Middle frontal gyrus (tissue), 1 donor: Measurements from ENCODE around the gene MATN4.

Source experiments
- DNase-seq: peaks from one replicate; pipeline ENCODE4 v3.0.0-alpha.2; 2015; ENCODE audit warnings: low spot score; ENCODE audit errors: extremely low spot score

Gene MATN4

DNA sequence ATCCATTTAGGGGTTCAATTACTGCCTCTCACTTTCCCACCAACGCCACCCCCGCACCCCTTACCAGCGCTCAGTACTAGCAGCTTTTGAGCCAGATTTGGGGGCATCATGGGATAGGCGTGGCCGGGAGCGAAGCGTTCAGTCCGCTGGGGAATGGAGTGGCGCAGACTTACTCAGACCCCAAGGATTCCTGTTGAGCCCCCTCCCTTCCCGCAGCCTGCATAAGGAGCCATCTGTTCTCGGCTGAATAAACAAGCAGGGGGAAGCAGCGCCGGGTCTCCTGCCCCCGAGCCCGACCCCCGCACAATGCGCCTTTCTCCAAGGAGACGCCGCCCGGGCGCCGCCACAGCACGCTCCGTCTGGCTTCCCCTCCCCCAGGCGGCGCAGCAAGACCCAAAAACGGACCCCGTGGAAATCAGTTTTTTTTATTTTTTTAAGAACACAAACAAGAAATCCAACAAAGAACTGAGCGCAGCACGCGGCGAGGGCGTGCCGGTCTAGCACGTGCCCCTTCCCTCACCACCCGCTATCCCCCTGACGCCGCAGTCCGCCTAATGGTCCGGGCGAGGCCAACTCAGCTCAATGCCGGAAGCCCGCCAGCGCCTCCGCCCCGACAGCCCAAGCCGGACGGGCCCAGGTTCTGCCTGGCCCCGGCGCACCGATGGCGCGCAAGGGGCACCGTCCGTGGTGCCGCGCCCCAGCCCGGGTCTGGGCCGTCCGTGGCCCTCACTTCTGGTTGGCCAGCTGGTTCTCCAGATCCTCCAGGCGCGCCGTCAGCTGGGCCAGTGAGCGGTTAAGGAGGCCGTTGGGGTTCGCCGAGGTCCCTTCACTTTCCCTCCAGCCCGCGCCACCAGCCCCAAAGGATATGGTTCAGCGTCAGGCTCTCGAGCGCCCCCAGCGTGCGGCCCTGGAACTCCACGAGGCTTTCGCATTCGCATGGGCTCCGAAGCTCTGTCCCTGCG is 14.8 kb downstream of the MATN4 start:
- peak; percentile 57 for DNase-seq

DNA sequence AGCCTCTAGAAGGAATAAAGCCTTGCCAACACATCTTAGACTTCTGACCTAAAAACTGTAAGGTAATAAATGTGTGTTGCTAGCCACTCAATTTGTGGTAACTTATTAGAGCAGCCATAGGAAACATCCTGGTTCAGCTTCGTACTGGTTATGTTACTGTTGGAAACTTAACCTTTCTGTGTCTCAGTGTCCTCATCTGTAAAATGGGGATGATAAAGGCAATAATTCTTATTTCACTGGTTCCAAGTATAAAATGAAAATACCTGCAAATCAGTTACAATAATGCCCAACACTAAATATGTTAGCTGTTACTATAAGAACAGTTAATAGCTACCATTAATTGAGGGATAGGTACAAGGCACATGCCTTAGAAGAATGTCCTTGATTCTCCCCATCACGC is 15.8 kb downstream of the MATN4 start:
- DNase-seq = no peak

- no peak for DNase-seq
Measured at GRCh38 chr20:45291526-45291925, 16.6 kb downstream of the MATN4 start.

GRCh38 chr20:45290677-45291355 is 17.3 kb downstream of the MATN4 start:
- DNase-seq = peak; percentile 74

- DNase-seq = no peak
Measured at GRCh38 chr20:45289942-45290676, 18.0 kb downstream of the MATN4 start.

DNA sequence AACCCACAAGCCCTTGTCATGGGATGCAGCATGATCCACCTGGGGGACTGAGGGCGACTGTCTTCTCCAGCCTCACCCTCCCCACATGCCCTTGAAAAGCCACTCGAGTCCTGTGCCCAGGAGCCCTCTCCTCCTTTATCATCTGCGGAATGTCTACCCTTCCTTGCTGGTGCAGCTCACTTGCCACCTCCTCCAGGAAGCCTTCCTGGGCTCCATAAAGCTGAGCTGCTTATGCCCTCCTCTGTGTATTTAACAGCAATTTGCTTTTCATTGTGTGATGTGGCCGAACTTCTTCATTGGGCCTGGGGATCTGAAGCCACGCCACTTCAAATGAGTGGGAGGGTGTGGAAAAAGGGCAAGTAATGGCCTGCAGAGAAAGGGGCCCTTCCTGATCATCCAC is 19.2 kb downstream of the MATN4 start:
- no peak for DNase-seq

DNA sequence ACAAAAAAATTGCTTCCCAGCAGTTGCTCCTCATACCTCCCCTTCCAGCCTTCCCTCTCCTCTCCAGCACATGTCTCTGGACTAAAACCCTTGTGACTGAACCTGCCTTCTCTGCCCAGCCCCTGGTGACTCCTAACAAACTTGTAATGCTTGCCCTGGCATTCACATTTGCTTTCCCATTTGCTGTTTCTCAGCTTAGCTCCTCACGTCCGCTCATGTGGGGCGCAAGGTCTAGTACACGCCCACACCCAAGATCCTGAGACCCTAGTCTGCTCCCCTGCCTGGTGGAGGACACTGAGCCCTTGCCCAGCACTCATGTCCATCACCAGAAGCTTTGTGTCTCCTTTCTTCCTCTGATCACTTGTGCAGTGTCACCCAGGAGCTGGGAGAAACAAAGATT is 19.7 kb downstream of the MATN4 start:
- no peak for DNase-seq

- no peak for DNase-seq
Measured at GRCh38 chr20:45283551-45284057, 24.5 kb downstream of the MATN4 start.

DNA sequence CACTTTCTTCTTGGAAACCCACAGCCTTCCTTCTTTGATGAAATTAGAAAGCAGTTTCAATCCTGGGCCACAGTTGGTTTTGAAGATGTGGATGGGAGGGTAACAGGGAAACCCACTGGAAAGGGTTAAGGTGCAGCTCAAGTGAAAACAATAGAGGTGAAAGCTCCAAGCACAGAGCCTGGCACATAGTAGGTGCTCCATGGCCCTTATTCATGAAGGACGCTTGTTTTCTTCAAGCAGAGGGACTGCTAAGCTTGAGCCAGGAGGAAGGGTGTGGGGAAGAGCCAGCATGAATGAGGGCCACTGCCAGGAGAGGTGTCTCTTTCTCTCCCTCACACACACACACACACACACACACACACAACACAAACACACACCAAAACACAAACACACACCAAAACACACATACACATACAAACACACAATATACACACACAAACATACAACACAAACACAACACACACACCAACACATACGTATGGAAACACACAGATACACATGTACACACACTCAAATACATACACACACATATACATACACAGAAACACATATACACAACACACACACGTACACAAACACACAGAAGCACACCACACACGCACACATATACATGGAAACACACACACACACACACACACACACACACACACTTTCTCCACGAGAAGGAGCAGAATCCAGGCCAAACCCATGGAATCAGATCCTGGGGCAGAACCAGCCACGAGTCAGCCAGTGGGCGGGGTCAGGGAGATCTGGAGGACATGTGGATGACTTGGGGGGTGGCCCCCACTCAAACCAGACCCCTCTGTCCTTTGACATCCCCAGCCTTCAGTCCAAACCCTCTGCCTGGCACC is 25.2 kb downstream of the MATN4 start:
- DNase-seq = no peak

DNA sequence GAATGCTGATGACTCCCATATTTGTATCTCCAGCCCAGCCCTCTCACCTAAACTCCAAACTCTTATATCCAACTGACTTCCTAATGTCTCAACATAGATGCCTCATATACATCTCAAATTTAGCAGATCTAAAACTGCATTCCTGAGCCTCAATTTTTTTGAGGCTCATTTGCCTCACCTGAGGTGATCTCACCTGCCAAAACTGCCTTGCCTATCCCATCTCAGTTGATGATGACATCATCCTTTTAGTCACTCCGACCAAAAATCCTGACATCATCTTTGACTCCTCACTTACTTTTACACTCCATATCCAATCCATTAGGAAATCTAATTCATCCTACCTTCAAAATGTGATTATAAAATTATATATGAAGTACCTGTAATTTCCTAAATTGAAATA is 28.1 kb downstream of the MATN4 start:
- no peak for DNase-seq

DNA sequence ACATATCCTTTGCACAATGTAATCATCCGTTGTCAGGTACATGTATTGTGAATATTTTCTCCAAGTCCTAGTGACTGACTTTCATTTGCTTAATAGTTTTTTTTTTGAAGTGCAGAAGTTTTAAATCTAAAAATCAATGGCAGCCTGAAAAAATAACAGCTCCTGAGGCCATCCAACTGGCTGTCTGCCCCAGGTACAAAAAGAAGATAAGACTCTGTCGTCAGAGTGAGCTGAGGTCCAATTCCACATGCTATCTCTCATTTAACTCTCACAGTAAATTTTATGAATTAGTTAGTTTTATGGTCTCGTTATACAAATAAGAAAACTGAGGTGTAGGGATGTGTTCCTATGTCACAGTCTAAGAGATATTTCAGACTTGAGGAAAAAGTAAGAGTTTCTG is 32.8 kb downstream of the MATN4 start:
- DNase-seq = no peak

DNA sequence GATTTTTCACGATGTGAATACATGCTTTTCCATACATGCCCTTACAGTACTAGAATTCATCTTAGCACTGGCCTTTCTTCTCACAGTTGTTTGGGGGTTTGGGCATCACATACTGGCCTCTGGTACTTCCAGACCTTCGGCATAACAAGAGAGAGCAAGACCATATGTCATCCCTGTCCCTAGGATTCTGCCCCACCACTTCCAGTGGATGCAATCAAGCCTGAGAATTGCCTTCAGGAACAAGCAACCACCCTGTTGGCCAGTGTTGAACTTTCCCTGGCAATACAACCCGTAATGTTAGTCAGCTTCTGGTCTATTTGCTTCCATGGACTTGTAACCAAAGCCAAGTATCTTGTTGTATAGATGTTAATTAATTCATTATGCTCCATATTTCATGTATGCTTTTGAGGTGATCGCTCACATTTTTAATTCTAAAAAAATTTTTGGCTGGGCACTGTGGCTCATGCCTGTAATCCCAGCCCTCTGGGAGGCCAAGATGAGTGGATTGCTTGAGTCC is 38.3 kb downstream of the MATN4 start:
- no peak for DNase-seq

GRCh38 chr20:45269056-45269455 is 39.0 kb downstream of the MATN4 start:
- no peak for DNase-seq

GRCh38 chr20:45268531-45268930 is 39.6 kb downstream of the MATN4 start:
- DNase-seq = no peak

GRCh38 chr20:45266977-45267376 is 41.1 kb downstream of the MATN4 start:
- DNase-seq = no peak

DNA sequence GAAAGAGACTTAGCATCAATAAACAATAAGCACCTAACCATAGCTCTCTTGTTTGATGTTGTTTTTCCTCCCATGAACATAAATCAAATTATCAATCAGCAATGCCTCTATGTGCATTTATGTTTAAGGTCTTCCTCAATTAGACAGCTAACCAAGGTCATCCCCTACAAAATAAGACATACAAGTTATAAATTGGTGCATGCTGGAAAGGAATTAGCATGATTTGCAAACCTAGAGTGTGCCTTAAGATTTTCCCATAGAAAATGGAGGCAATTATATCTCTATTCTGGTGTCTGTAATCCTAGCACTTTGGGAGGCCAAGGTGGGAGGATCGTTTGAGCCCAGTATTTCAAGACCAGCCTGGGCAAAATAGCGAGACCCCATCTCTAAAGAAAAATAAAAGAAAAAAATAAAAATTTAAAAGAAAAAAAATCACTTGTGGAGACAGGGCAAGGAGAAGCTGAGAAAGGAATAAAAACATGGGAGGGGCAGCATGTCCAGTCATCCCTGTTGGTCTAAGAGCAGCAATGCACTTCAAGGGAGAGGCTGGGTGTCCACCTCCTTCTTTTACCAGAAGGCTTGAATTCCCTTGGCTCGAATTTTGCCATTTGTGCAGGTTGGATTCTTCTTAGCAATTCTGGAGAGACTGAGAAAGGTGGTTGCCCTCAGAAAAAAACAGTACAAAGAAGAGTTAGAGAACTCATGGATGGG is 44.4 kb downstream of the MATN4 start:
- no peak for DNase-seq

- DNase-seq = no peak
Measured at GRCh38 chr20:45258664-45259063, 49.4 kb downstream of the MATN4 start.

DNA sequence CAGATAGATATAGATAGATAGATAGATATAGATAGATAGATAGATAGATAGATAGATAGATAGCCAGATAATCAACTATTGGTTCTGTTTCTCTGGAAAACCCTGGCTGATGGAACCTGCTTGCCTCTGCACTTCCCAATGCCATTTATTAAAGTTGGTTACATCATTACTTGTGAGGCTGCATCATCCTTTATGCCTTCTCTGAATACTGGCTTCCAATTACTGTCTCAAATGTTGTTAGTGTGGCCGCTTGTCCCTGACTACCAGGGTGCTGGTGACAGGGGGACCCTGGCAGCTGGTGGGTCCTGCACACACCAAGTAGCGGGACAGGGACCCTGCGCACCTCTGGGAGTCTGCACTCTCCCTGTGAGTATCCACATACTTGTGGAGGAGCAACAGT is 49.8 kb downstream of the MATN4 start:
- DNase-seq = no peak

GRCh38 chr20:45257711-45258110 is 50.4 kb downstream of the MATN4 start:
- DNase-seq = no peak

DNA sequence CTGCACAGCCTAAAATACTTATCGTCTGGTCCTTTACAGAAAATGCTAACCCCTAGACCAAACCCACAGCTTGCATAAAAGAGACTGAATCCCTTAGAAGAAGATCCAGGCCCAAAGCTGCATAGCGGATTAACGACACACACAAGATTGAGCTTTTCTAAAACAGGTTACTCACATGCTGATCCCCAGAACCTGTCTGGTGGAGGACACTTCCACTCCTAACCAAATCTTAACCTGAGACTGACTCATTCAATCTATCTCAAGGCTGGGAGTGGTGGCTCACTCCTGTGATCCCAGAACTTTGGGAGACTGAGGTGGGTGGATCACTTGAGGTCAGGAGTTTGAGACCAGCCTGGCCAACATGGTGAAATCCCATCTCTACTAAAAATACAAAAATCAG is 50.9 kb downstream of the MATN4 start:
- DNase-seq = no peak
